Upper lobe of right lung (tissue), 1 donor: ENCODE measurements around the gene NDUFA8. TPM values are rescaled to one million over a fixed set of nuclear protein-coding genes. Genes with fewer than 3 reads are reported as not detected.

Experiments
- ATAC-seq: fragments of 200-7000 bp; cut with Tn5 transposase; one replicate; pipeline ENCODE4 v1.9.1; 2020; ENCODE audit warnings: mild to moderate bottlenecking, moderate library complexity
- DNase-seq: peaks from one replicate; pipeline ENCODE4 v3.0.0-alpha.2; 2020
- H3K27ac ChIP-seq: fragments of 200-600 bp; one replicate; pipeline ENCODE4 v1.8.0; 2022
- H3K27me3 ChIP-seq: fragments of 200-600 bp; one replicate; pipeline ENCODE4 v1.8.0; 2022; ENCODE audit warnings: mild to moderate bottlenecking
- H3K36me3 ChIP-seq: fragments of 200-600 bp; one replicate; pipeline ENCODE4 v1.8.0; 2022
- H3K4me1 ChIP-seq: fragments of 200-600 bp; one replicate; pipeline ENCODE4 v1.8.0; 2022
- H3K4me3 ChIP-seq: fragments of 200-600 bp; one replicate; pipeline ENCODE4 v1.8.0; 2022; ENCODE audit warnings: mild to moderate bottlenecking
- H3K9me3 ChIP-seq: fragments of 200-600 bp; one replicate; pipeline ENCODE4 v1.8.0; 2022
- CTCF ChIP-seq: fragments of 200-600 bp; IDR thresholded peaks from one replicate; pipeline ENCODE4 v1.8.0; 2022; ENCODE audit warnings: antibody characterized with exemption
- intact Hi-C: fragments of 100-400 bp; cut with DNase I; formaldehyde crosslinking; loops from one replicate; pipeline ENCODE4 v1.11.0; 2022
- long read RNA-seq: library from polyadenylated mRNA; unstranded; transcript quantifications from one replicate; pipeline ENCODE4 v2.0.0, GENCODE V29; 2021
- total RNA-seq: library from RNA; stranded (reverse); fragmentation: NEBNext Ultra II Directional; extraction: Animal tissue kit (Norgen Biotek cat#: 25700); gene quantifications from one replicate; pipeline ENCODE4 v1.2.1, GENCODE V29; 2021
- donor health status: DM: no; HTN: yes; CAD: no; lungs with severe emphysema.

Gene NDUFA8
- total RNA-seq, result 41.5 TPM
- long read RNA-seq, transcript NDUFA8-201 (4 exons, 844 nt), result major isoform, 37 of 38 reads
- long read RNA-seq, partial matches to known transcripts, result 1 of 38 reads
- long read RNA-seq, other reads (novel, unspliced or antisense), result 0 of 38 reads

- DNase-seq (peak; percentile 98), ATAC-seq (peak; percentile 99)
- H3K36me3 ChIP-seq, result no peaks in the 10 kb centered on the region
- peaks cover 4% of the 10 kb centered on the region for H3K9me3 ChIP-seq
- H3K27me3 ChIP-seq, result no peaks in the 10 kb centered on the region
- TF ChIP-seq CTCF, result no peak
- intact Hi-C loops, result no loop called here
- H3K4me3 ChIP-seq, result peak within 1 kb of the TSS; percentile 98
- H3K27ac ChIP-seq, result peak within 1 kb of the TSS; percentile 92
- peaks cover 28% of the 10 kb centered on the region for H3K4me1 ChIP-seq
These were observed at the start of gene NDUFA8, which contains the start of gene MORN5 for GRCh38 chr9:122159026-122159924. TSS of gene NDUFA8 (minus strand) at chr9:122159779. CDS start at chr9:122159677, 102 bp downstream. TSS of gene MORN5 (plus strand) at chr9:122159908. CDS start at chr9:122159973, 65 bp downstream.

- no peaks in the 10 kb centered on the region for H3K36me3 ChIP-seq
- DNase-seq, result no peak
These were observed 47.5 kb upstream of the NDUFA8 start for GRCh38 chr9:122207096-122207495.

GRCh38 chr9:122206118-122207046 is 46.8 kb upstream of the NDUFA8 start:
- peaks cover 6% of the 10 kb centered on the region for H3K27me3 ChIP-seq
- H3K27ac ChIP-seq, result no peak overlapping the region
- DNase-seq (peak; percentile 50), ATAC-seq (no peak)
- intact Hi-C loops, result no loop called here
- no peaks in the 10 kb centered on the region for H3K36me3 ChIP-seq
- TF ChIP-seq CTCF, result no peak
- H3K9me3 ChIP-seq, result no peaks in the 10 kb centered on the region
- no peaks in the 10 kb centered on the region for H3K4me1 ChIP-seq
- H3K4me3 ChIP-seq, result no peak overlapping the region

More at GRCh38 chr9:122207096-122207495, 47.5 kb upstream of the NDUFA8 start:
- peaks cover 14% of the 10 kb centered on the region for H3K27me3 ChIP-seq
- intact Hi-C loops, result no loop called here
- no peaks in the 10 kb centered on the region for H3K9me3 ChIP-seq
- no peaks in the 10 kb centered on the region for H3K4me1 ChIP-seq
- no peak for ATAC-seq
- no peak for TF ChIP-seq CTCF
- no peak overlapping the region for H3K27ac ChIP-seq
- no peak overlapping the region for H3K4me3 ChIP-seq

GRCh38 chr9:122205176-122205575 is 45.6 kb upstream of the NDUFA8 start:
- Histone ChIP-seq H3K4me3 (no peak overlapping the region), H3K9me3 (no peaks in the 10 kb centered on the region), H3K4me1 (no peaks in the 10 kb centered on the region), H3K27me3 (no peaks in the 10 kb centered on the region), H3K36me3 (no peaks in the 10 kb centered on the region), H3K27ac (no peak overlapping the region)
- TF ChIP-seq CTCF, result no peak
- no peak for DNase-seq
- intact Hi-C loops, result no loop called here
- no peak for ATAC-seq

- no peak for ATAC-seq
- no peaks in the 10 kb centered on the region for H3K4me1 ChIP-seq
- no peak overlapping the region for H3K27ac ChIP-seq
- intact Hi-C loops, result no loop called here
- no peaks in the 10 kb centered on the region for H3K36me3 ChIP-seq
- no peak for TF ChIP-seq CTCF
- no peaks in the 10 kb centered on the region for H3K27me3 ChIP-seq
- no peaks in the 10 kb centered on the region for H3K9me3 ChIP-seq
- H3K4me3 ChIP-seq, result no peak overlapping the region
- DNase-seq, result no peak
These were observed 44.9 kb upstream of the NDUFA8 start for GRCh38 chr9:122204491-122204890.
